GM23338 (cell line): ENCODE results near the gene COL1A2. TPM values are rescaled to one million over a fixed set of nuclear protein-coding genes. Genes with fewer than 3 reads are reported as not detected.

Experiments
- ATAC-seq: fragments of 200-7000 bp; cut with Tn5 transposase; 3 replicates; pipeline ENCODE4 v1.9.1; 2020
- DNase-seq: peaks from one replicate; pipeline ENCODE4 v3.0.0-alpha.2; 2015; ENCODE audit warnings: low spot score
- H2AFZ ChIP-seq: fragments of 200-600 bp; sonication (generic); 2 replicates; pipeline ENCODE4 v1.8.0; 2016; ENCODE audit warnings: antibody characterized with exemption, mild to moderate bottlenecking, moderate library complexity
- H3F3A ChIP-seq: fragments of 200-600 bp; sonication (generic); replicated peaks from 2 replicates; pipeline ENCODE4 v1.8.0; 2017; ENCODE audit warnings: antibody characterized with exemption, mixed run types, low read depth
- H3K27ac ChIP-seq: fragments of 200-600 bp; sonication (generic); 2 replicates; pipeline ENCODE4 v1.6.1; 2016; ENCODE audit warnings: low read depth
- H3K27me3 ChIP-seq: fragments of 200-600 bp; sonication (generic); 2 replicates; pipeline ENCODE4 v1.8.0; 2016; ENCODE audit warnings: mild to moderate bottlenecking, mixed run types, moderate library complexity; ENCODE audit not compliant: insufficient read depth
- H3K36me3 ChIP-seq: fragments of 200-600 bp; sonication (generic); 2 replicates; pipeline ENCODE4 v1.8.0; 2016; ENCODE audit warnings: mild to moderate bottlenecking; ENCODE audit not compliant: insufficient read depth
- H3K4me1 ChIP-seq: fragments of 200-600 bp; sonication (generic); 2 replicates; pipeline ENCODE4 v1.8.0; 2016; ENCODE audit warnings: mild to moderate bottlenecking, moderate library complexity; ENCODE audit not compliant: insufficient read depth
- H3K4me2 ChIP-seq: fragments of 200-600 bp; sonication (generic); 2 replicates; pipeline ENCODE4 v1.7.1; 2017; ENCODE audit warnings: mixed run types
- H3K4me3 ChIP-seq: fragments of 200-600 bp; sonication (generic); 2 replicates; pipeline ENCODE4 v1.6.1; 2016; ENCODE audit warnings: mixed run types
- H3K79me2 ChIP-seq: fragments of 200-600 bp; sonication (generic); replicated peaks from 2 replicates; pipeline ENCODE4 v1.8.0; 2017; ENCODE audit warnings: mild to moderate bottlenecking; ENCODE audit not compliant: insufficient read depth
- H3K9me2 ChIP-seq: fragments of 200-600 bp; sonication (generic); 2 replicates; pipeline ENCODE4 v1.8.0; 2017; ENCODE audit not compliant: insufficient read depth
- H4K20me1 ChIP-seq: fragments of 200-600 bp; sonication (generic); replicated peaks from 2 replicates; pipeline ENCODE4 v1.8.0; 2017; ENCODE audit warnings: mild to moderate bottlenecking; ENCODE audit not compliant: insufficient read depth
- H3K27ac Mint-ChIP-seq: 2 replicates; pipeline ENCODE4 v1.8.0; 2020; ENCODE audit warnings: inconsistent platforms, mild to moderate bottlenecking, moderate library complexity, mixed read lengths
- H3K27me3 Mint-ChIP-seq: 3 replicates; pipeline ENCODE4 v1.8.0; 2022; ENCODE audit warnings: low read depth, mild to moderate bottlenecking, moderate library complexity, mixed read lengths, inconsistent platforms; ENCODE audit not compliant: insufficient read depth, poor library complexity
- H3K36me3 Mint-ChIP-seq: 3 replicates; pipeline ENCODE4 v1.8.0; 2021; ENCODE audit warnings: low read depth, mild to moderate bottlenecking, inconsistent platforms, moderate library complexity, mixed read lengths
- H3K4me1 Mint-ChIP-seq: 3 replicates; pipeline ENCODE4 v1.8.0; 2020; ENCODE audit warnings: mild to moderate bottlenecking, inconsistent platforms, mixed read lengths
- H3K4me3 Mint-ChIP-seq: 3 replicates; pipeline ENCODE4 v1.8.0; 2021; ENCODE audit warnings: moderate library complexity, mild to moderate bottlenecking, inconsistent platforms, mixed read lengths
- H3K9me3 Mint-ChIP-seq: 3 replicates; pipeline ENCODE4 v1.8.0; 2020; ENCODE audit warnings: moderate library complexity, mild to moderate bottlenecking, inconsistent platforms, mixed read lengths
- EZH2phosphoT487 ChIP-seq: fragments of 200-600 bp; sonication (generic); IDR thresholded peaks from one replicate; pipeline ENCODE4 v1.8.1; 2018; ENCODE audit warnings: antibody characterized with exemption; ENCODE audit not compliant: unreplicated experiment
- JUNB ChIP-seq: IDR thresholded peaks from one replicate; pipeline ENCODE4 v1.6.1; 2016; ENCODE audit warnings: antibody characterized with exemption; ENCODE audit not compliant: unreplicated experiment
- STAT1 ChIP-seq: IDR thresholded peaks from one replicate; pipeline ENCODE4 v1.6.1; 2016; ENCODE audit warnings: antibody characterized with exemption; ENCODE audit not compliant: unreplicated experiment
- polyA plus RNA-seq: library from polyadenylated mRNA; unstranded; fragments of >200 nt; fragmentation: Nextera tagmentation; extraction: Ambion mirVana; gene quantifications from 2 replicates; pipeline ENCODE4 v1.2.1, GENCODE V29; 2016
- total RNA-seq: library from RNA; depleted of rRNA; stranded (reverse); fragments of >200 nt; shearing (Covaris generic); gene quantifications from 2 replicates; pipeline ENCODE4 v1.2.3, GENCODE V29; 2014
- TF ChIP-seq, protein P1 (sequence below): IDR thresholded peaks from 2 replicates; pipeline ENCODE4 v1.6.1; 2016; ENCODE audit warnings: antibody characterized with exemption
- TF ChIP-seq, protein P2 (sequence below): fragments of 250-450 bp; sonication (Bioruptor Pico); IDR thresholded peaks from 2 replicates; pipeline ENCODE4 v1.5.0; 2020; ENCODE audit warnings: mild to moderate bottlenecking, moderate library complexity
- TF ChIP-seq, protein P3 (sequence below): IDR thresholded peaks from one replicate; pipeline ENCODE4 v1.6.1; 2018; ENCODE audit warnings: antibody characterized with exemption; ENCODE audit not compliant: unreplicated experiment

The COL1A2 gene
- total and polyA plus RNA-seq, 2 experiments from 2014 or later: 32.0 to 67.0 TPM

DNA sequence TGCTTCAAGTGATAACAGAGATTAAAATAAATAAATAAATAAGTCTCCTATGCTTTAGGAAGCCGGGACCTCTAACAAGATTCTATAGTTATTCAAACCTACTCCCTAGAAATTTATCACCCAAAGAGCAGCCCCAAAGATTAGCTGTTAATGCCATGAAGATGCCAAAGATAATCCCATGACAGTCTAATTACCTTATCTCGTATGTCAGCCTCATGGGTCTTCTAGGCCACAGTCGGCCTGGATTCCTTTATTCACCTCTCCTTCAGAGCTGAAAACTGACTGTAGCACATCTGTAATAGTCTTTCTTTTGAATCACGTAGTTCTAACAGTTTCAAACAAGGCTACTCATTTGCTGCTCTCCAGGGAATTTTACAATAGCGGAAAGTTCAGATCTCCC is 24.2 kb downstream of the COL1A2 start:
- Histone ChIP-seq H3K4me2 (no peak overlapping the region), H2AFZ (no peak overlapping the region), H4K20me1 (0 out of 2 replicates have a peak, but pooled peaks cover 5% of the 10 kb centered on the region), H3K27ac (no peak overlapping the region), H3K79me2 (no peaks in the 10 kb centered on the region), H3F3A (no peaks in the 10 kb centered on the region), H3K36me3 (peaks cover 34% of the 10 kb centered on the region), H3K9me2 (no peaks in the 10 kb centered on the region), H3K4me3 (no peak overlapping the region), H3K4me1 (peaks cover 3% of the 10 kb centered on the region; the same call in 1 of the 2 replicates), H3K27me3 (no peaks in the 10 kb centered on the region)
- Mint-ChIP-seq H3K27me3 (no peaks in the 10 kb centered on the region), H3K4me3 (no peak overlapping the region), H3K36me3 (peaks cover 39% of the 10 kb centered on the region), H3K27ac (no peak overlapping the region), H3K4me1 (peaks cover 6% of the 10 kb centered on the region; the same call in 2 of the 3 replicates), H3K9me3 (no peaks in the 10 kb centered on the region)
- no peak for DNase-seq
- TF ChIP-seq, protein P1, sequence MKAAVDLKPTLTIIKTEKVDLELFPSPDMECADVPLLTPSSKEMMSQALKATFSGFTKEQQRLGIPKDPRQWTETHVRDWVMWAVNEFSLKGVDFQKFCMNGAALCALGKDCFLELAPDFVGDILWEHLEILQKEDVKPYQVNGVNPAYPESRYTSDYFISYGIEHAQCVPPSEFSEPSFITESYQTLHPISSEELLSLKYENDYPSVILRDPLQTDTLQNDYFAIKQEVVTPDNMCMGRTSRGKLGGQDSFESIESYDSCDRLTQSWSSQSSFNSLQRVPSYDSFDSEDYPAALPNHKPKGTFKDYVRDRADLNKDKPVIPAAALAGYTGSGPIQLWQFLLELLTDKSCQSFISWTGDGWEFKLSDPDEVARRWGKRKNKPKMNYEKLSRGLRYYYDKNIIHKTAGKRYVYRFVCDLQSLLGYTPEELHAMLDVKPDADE: no peak
- TF ChIP-seq EZH2phosphoT487 (no peak), JUNB (no peak), STAT1 (no peak)
- TF ChIP-seq, protein P2, sequence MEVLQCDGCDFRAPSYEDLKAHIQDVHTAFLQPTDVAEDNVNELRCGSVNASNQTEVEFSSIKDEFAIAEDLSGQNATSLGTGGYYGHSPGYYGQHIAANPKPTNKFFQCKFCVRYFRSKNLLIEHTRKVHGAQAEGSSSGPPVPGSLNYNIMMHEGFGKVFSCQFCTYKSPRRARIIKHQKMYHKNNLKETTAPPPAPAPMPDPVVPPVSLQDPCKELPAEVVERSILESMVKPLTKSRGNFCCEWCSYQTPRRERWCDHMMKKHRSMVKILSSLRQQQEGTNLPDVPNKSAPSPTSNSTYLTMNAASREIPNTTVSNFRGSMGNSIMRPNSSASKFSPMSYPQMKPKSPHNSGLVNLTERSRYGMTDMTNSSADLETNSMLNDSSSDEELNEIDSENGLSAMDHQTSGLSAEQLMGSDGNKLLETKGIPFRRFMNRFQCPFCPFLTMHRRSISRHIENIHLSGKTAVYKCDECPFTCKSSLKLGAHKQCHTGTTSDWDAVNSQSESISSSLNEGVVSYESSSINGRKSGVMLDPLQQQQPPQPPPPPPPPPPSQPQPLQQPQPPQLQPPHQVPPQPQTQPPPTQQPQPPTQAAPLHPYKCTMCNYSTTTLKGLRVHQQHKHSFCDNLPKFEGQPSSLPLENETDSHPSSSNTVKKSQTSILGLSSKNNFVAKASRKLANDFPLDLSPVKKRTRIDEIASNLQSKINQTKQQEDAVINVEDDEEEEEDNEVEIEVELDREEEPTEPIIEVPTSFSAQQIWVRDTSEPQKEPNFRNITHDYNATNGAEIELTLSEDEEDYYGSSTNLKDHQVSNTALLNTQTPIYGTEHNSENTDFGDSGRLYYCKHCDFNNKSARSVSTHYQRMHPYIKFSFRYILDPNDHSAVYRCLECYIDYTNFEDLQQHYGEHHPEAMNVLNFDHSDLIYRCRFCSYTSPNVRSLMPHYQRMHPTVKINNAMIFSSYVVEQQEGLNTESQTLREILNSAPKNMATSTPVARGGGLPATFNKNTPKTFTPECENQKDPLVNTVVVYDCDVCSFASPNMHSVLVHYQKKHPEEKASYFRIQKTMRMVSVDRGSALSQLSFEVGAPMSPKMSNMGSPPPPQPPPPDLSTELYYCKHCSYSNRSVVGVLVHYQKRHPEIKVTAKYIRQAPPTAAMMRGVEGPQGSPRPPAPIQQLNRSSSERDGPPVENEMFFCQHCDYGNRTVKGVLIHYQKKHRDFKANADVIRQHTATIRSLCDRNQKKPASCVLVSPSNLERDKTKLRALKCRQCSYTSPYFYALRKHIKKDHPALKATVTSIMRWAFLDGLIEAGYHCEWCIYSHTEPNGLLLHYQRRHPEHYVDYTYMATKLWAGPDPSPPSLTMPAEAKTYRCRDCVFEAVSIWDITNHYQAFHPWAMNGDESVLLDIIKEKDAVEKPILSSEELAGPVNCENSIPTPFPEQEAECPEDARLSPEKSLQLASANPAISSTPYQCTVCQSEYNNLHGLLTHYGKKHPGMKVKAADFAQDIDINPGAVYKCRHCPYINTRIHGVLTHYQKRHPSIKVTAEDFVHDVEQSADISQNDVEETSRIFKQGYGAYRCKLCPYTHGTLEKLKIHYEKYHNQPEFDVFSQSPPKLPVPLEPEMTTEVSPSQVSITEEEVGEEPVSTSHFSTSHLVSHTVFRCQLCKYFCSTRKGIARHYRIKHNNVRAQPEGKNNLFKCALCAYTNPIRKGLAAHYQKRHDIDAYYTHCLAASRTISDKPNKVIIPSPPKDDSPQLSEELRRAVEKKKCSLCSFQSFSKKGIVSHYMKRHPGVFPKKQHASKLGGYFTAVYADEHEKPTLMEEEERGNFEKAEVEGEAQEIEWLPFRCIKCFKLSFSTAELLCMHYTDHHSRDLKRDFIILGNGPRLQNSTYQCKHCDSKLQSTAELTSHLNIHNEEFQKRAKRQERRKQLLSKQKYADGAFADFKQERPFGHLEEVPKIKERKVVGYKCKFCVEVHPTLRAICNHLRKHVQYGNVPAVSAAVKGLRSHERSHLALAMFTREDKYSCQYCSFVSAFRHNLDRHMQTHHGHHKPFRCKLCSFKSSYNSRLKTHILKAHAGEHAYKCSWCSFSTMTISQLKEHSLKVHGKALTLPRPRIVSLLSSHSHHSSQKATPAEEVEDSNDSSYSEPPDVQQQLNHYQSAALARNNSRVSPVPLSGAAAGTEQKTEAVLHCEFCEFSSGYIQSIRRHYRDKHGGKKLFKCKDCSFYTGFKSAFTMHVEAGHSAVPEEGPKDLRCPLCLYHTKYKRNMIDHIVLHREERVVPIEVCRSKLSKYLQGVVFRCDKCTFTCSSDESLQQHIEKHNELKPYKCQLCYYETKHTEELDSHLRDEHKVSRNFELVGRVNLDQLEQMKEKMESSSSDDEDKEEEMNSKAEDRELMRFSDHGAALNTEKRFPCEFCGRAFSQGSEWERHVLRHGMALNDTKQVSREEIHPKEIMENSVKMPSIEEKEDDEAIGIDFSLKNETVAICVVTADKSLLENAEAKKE (CRISPR knock-in tag): no peak
- no peak for ATAC-seq

DNA sequence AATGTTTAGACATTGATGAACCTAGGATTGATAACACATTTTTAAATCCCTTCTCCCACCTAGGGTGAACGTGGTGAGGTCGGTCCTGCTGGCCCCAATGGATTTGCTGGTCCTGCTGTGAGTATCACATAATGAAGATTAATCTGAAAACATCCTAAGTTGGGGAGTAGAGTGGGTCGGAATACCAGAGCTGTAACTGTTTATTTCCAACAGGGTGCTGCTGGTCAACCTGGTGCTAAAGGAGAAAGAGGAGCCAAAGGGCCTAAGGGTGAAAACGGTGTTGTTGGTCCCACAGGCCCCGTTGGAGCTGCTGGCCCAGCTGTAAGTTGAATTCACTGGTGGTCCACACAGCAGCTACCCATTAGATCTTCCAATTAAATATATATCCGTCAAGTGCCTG is 25.6 kb downstream of the COL1A2 start:
- Histone ChIP-seq H4K20me1 (0 out of 2 replicates have a peak, but pooled peaks cover 2% of the 10 kb centered on the region), H2AFZ (no peak overlapping the region), H3K9me2 (no peaks in the 10 kb centered on the region), H3K79me2 (no peaks in the 10 kb centered on the region), H3K4me3 (no peak overlapping the region), H3K4me1 (no peaks in the 10 kb centered on the region), H3K36me3 (peaks cover 47% of the 10 kb centered on the region), H3K27ac (no peak overlapping the region), H3F3A (no peaks in the 10 kb centered on the region), H3K4me2 (no peak overlapping the region), H3K27me3 (no peaks in the 10 kb centered on the region)
- Mint-ChIP-seq H3K36me3 (peaks cover 51% of the 10 kb centered on the region), H3K27me3 (peaks cover 2% of the 10 kb centered on the region), H3K4me3 (no peak overlapping the region), H3K9me3 (no peaks in the 10 kb centered on the region), H3K27ac (no peak overlapping the region), H3K4me1 (no peaks in the 10 kb centered on the region)
- no peak for ATAC-seq
- DNase-seq: no peak
- TF ChIP-seq, protein P3, sequence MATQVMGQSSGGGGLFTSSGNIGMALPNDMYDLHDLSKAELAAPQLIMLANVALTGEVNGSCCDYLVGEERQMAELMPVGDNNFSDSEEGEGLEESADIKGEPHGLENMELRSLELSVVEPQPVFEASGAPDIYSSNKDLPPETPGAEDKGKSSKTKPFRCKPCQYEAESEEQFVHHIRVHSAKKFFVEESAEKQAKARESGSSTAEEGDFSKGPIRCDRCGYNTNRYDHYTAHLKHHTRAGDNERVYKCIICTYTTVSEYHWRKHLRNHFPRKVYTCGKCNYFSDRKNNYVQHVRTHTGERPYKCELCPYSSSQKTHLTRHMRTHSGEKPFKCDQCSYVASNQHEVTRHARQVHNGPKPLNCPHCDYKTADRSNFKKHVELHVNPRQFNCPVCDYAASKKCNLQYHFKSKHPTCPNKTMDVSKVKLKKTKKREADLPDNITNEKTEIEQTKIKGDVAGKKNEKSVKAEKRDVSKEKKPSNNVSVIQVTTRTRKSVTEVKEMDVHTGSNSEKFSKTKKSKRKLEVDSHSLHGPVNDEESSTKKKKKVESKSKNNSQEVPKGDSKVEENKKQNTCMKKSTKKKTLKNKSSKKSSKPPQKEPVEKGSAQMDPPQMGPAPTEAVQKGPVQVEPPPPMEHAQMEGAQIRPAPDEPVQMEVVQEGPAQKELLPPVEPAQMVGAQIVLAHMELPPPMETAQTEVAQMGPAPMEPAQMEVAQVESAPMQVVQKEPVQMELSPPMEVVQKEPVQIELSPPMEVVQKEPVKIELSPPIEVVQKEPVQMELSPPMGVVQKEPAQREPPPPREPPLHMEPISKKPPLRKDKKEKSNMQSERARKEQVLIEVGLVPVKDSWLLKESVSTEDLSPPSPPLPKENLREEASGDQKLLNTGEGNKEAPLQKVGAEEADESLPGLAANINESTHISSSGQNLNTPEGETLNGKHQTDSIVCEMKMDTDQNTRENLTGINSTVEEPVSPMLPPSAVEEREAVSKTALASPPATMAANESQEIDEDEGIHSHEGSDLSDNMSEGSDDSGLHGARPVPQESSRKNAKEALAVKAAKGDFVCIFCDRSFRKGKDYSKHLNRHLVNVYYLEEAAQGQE: no peak
